ENCODE measurements around the gene LUZP1.

DNA sequence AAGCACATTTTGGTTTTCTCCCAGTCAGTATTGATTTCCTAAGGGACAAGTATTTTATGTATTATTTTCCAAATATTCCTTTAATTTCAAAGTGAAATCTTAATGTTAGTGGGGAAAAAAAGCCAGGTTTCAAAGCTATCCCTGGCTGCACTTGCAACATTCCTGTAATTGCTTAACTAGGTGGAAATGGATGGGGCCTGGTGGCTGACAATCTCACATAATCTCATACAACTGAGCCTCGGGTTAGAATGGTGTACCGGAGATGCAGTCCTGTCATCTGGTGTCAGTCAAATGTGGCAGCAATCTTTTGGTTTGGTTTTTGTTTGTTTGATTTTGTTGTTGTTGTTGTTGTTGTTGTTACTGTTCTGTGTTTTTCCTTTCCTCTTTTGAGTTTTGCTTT is 103.3 kb downstream of the LUZP1 start:
- no peak for TF ChIP-seq RFX5 (IDR thresholded peaks at IDR 0.05; ENCODE audit: low read length)
- no peak for TF ChIP-seq FOSL2 (IDR thresholded peaks at IDR 0.05; ENCODE audit: borderline replicate concordance, low read depth)
- TF ChIP-seq, protein P1, sequence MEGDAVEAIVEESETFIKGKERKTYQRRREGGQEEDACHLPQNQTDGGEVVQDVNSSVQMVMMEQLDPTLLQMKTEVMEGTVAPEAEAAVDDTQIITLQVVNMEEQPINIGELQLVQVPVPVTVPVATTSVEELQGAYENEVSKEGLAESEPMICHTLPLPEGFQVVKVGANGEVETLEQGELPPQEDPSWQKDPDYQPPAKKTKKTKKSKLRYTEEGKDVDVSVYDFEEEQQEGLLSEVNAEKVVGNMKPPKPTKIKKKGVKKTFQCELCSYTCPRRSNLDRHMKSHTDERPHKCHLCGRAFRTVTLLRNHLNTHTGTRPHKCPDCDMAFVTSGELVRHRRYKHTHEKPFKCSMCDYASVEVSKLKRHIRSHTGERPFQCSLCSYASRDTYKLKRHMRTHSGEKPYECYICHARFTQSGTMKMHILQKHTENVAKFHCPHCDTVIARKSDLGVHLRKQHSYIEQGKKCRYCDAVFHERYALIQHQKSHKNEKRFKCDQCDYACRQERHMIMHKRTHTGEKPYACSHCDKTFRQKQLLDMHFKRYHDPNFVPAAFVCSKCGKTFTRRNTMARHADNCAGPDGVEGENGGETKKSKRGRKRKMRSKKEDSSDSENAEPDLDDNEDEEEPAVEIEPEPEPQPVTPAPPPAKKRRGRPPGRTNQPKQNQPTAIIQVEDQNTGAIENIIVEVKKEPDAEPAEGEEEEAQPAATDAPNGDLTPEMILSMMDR (IDR thresholded peaks at IDR 0.05), result no peak
- TF ChIP-seq, protein P2, sequence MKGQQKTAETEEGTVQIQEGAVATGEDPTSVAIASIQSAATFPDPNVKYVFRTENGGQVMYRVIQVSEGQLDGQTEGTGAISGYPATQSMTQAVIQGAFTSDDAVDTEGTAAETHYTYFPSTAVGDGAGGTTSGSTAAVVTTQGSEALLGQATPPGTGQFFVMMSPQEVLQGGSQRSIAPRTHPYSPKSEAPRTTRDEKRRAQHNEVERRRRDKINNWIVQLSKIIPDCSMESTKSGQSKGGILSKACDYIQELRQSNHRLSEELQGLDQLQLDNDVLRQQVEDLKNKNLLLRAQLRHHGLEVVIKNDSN (IDR thresholded peaks at IDR 0.05; ENCODE audit: borderline replicate concordance, low read depth), result no peak
- TF ChIP-seq, protein P3, sequence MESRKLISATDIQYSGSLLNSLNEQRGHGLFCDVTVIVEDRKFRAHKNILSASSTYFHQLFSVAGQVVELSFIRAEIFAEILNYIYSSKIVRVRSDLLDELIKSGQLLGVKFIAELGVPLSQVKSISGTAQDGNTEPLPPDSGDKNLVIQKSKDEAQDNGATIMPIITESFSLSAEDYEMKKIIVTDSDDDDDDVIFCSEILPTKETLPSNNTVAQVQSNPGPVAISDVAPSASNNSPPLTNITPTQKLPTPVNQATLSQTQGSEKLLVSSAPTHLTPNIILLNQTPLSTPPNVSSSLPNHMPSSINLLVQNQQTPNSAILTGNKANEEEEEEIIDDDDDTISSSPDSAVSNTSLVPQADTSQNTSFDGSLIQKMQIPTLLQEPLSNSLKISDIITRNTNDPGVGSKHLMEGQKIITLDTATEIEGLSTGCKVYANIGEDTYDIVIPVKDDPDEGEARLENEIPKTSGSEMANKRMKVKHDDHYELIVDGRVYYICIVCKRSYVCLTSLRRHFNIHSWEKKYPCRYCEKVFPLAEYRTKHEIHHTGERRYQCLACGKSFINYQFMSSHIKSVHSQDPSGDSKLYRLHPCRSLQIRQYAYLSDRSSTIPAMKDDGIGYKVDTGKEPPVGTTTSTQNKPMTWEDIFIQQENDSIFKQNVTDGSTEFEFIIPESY (IDR thresholded peaks at IDR 0.05; ENCODE audit: borderline replicate concordance, low read depth), result no peak
- TF ChIP-seq MXI1 (IDR thresholded peaks at IDR 0.05; ENCODE audit: low read depth, low read length), result peak; percentile 68; the same call in 1 of the 2 replicates
- no peak for TF ChIP-seq TEAD4 (IDR thresholded peaks at IDR 0.05; ENCODE audit: borderline replicate concordance, insufficient read depth)
- TF ChIP-seq, protein P4, sequence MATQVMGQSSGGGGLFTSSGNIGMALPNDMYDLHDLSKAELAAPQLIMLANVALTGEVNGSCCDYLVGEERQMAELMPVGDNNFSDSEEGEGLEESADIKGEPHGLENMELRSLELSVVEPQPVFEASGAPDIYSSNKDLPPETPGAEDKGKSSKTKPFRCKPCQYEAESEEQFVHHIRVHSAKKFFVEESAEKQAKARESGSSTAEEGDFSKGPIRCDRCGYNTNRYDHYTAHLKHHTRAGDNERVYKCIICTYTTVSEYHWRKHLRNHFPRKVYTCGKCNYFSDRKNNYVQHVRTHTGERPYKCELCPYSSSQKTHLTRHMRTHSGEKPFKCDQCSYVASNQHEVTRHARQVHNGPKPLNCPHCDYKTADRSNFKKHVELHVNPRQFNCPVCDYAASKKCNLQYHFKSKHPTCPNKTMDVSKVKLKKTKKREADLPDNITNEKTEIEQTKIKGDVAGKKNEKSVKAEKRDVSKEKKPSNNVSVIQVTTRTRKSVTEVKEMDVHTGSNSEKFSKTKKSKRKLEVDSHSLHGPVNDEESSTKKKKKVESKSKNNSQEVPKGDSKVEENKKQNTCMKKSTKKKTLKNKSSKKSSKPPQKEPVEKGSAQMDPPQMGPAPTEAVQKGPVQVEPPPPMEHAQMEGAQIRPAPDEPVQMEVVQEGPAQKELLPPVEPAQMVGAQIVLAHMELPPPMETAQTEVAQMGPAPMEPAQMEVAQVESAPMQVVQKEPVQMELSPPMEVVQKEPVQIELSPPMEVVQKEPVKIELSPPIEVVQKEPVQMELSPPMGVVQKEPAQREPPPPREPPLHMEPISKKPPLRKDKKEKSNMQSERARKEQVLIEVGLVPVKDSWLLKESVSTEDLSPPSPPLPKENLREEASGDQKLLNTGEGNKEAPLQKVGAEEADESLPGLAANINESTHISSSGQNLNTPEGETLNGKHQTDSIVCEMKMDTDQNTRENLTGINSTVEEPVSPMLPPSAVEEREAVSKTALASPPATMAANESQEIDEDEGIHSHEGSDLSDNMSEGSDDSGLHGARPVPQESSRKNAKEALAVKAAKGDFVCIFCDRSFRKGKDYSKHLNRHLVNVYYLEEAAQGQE (IDR thresholded peaks at IDR 0.05; ENCODE audit: low read depth, low read length), result no peak
- no peak for TF ChIP-seq POLR2AphosphoS5 (IDR thresholded peaks at IDR 0.05; ENCODE audit: low read depth, low read length)
- no peak for TF ChIP-seq RXRA (IDR thresholded peaks at IDR 0.05; ENCODE audit: borderline replicate concordance, low read depth)
- TF ChIP-seq SIN3A (IDR thresholded peaks at IDR 0.05; ENCODE audit: borderline replicate concordance, low read depth, low read length), result no peak
- no peak for TF ChIP-seq TCF12 (IDR thresholded peaks at IDR 0.05)
- TF ChIP-seq, protein P5, sequence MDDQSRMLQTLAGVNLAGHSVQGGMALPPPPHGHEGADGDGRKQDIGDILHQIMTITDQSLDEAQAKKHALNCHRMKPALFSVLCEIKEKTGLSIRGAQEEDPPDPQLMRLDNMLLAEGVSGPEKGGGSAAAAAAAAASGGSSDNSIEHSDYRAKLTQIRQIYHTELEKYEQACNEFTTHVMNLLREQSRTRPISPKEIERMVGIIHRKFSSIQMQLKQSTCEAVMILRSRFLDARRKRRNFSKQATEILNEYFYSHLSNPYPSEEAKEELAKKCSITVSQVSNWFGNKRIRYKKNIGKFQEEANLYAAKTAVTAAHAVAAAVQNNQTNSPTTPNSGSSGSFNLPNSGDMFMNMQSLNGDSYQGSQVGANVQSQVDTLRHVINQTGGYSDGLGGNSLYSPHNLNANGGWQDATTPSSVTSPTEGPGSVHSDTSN (IDR thresholded peaks at IDR 0.05), result no peak
